Activated CD4-positive, alpha-beta T cell treated with anti-CD3 and anti-CD28 coated beads for 36 hours (primary cell): ENCODE results near the gene ANKRD34B. TPM values are rescaled to one million over a fixed set of nuclear protein-coding genes. Genes with fewer than 3 reads are reported as not detected.

Source experiments
- ATAC-seq: fragments of 200-7000 bp; cut with Tn5 transposase; one replicate; pipeline ENCODE4 v1.10.0; 2021; ENCODE audit warnings: mild to moderate bottlenecking, moderate library complexity
- CTCF ChIA-PET: fragments of 350-600 bp; sonication (Branson Sonifier 250); formaldehyde crosslinking; loops from one replicate; lab custom pipeline; 2021; ENCODE audit warnings: antibody characterized with exemption; lab: Charles Lee
- POLR2A ChIA-PET: fragments of 350-600 bp; sonication (Branson Sonifier 250); formaldehyde crosslinking; loops from one replicate; lab custom pipeline; 2021; ENCODE audit warnings: antibody characterized with exemption, inconsistent platforms; lab: Charles Lee
- DNase-seq: peaks from one replicate; pipeline ENCODE4 v3.0.0-alpha.2; 2020
- H3K27ac Mint-ChIP-seq: one replicate; pipeline ENCODE4 v1.8.0; 2021; ENCODE audit warnings: mixed read lengths
- H3K27me3 Mint-ChIP-seq: one replicate; pipeline ENCODE4 v1.8.0; 2021; ENCODE audit warnings: mixed read lengths
- H3K36me3 Mint-ChIP-seq: one replicate; pipeline ENCODE4 v1.8.0; 2021; ENCODE audit warnings: low read depth, mixed read lengths
- H3K4me1 Mint-ChIP-seq: one replicate; pipeline ENCODE4 v1.8.0; 2021; ENCODE audit warnings: mixed read lengths
- H3K4me3 Mint-ChIP-seq: one replicate; pipeline ENCODE4 v1.8.0; 2021; ENCODE audit warnings: mild to moderate bottlenecking, moderate library complexity, mixed read lengths
- H3K9me3 Mint-ChIP-seq: one replicate; pipeline ENCODE4 v1.8.0; 2021; ENCODE audit warnings: low read depth, mixed read lengths
- intact Hi-C, 2 experiments: fragments of 100-400 bp; cut with DNase I in 1 of 2; cut with micrococcal nuclease in 1 of 2; formaldehyde crosslinking; loops; one replicate each; pipeline versions ENCODE4 v1.14.2 to v1.15.1; 2022 to 2024; cut with DNase I, micrococcal nuclease
- total RNA-seq, 2 experiments: library from RNA; stranded (reverse); gene quantifications; one replicate each; pipeline ENCODE4 v1.2.3, GENCODE V29; 2021

ANKRD34B gene
- total RNA-seq, 2 experiments from 2014 or later, result 0.07 TPM; not detected in 1

GRCh38 chr5:80569086-80569960, 757 bp downstream of the ANKRD34B start:
- peaks cover 60% of the 10 kb centered on the region for H3K27me3 Mint-ChIP-seq
- H3K36me3 Mint-ChIP-seq, result no peaks in the 10 kb centered on the region
- intact Hi-C loops, result no loop called here
- ATAC-seq (no peak), DNase-seq (peak; percentile 20)
- peaks cover 2% of the 10 kb centered on the region for H3K4me1 Mint-ChIP-seq
- POLR2A ChIA-PET, result no interaction called here
- no peak overlapping the region for H3K27ac Mint-ChIP-seq
- CTCF ChIA-PET, result interaction anchor here (0.6 kb wide), 1 partner anchor 513 kb away, joined by 4 read pairs; no protein-coding TSS in a partner anchor
- H3K9me3 Mint-ChIP-seq, result no peaks in the 10 kb centered on the region
- no peak overlapping the region for H3K4me3 Mint-ChIP-seq

DNA sequence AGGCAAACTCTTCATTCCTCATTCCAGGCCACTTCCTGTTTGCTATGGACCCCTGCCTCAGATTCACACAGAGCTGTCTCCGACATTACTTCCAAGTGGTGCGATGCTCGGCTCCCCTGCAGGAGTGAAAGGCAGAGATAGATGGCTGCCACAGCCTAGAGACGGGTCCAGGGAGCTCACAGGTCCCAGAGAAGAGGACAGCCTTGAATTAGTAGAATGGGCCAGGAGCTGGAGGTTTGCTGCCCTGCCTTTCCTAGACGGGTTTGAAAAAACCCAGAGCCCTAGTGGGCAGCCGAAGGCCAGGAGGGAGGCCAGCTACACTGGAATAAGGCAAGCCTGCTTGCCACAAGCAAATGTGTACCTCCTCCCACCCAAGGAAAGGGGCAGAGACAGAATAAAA, 1.8 kb downstream of the ANKRD34B start:
- Mint-ChIP-seq H3K27ac (no peak overlapping the region), H3K4me3 (no peak overlapping the region), H3K9me3 (no peaks in the 10 kb centered on the region), H3K4me1 (peaks cover 2% of the 10 kb centered on the region), H3K36me3 (no peaks in the 10 kb centered on the region), H3K27me3 (peaks cover 55% of the 10 kb centered on the region)
- CTCF ChIA-PET, result no interaction called here
- DNase-seq (no peak), ATAC-seq (no peak)
- POLR2A ChIA-PET, result no interaction called here
- intact Hi-C loops, result no loop called here

DNA sequence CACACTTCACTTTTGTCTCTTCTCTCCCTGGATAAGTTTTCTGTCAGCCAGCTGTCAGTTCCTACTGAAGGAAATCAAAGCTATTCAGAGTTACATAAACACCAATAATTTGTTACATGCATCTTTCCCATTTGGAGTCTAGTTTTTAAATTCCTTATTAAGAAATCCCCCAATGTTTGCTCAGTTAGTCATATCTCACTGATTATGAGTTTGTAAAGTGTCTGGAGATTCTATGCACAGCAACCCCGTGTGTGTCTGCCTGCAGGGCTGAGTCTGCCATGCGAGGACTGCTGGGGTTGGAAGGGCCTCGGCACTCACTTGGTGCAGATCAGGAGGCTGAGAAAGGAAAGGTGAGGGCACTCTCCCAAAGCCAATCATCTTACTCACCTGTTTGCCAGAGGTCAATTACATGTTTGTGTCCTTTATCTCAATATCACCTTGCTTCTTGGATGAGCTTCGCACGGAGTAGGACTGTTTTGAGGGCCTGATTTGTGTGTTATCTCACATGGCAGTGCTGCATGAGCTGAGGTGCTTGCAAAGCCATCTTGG, 3.3 kb downstream of the ANKRD34B start:
- ChIA-PET POLR2A (no interaction called here), CTCF (interaction anchor here (1.3 kb wide), 1 partner anchor 10 kb away, joined by 3 read pairs; no protein-coding TSS in a partner anchor)
- Mint-ChIP-seq H3K9me3 (no peaks in the 10 kb centered on the region), H3K4me3 (no peak overlapping the region), H3K36me3 (no peaks in the 10 kb centered on the region), H3K27me3 (peaks cover 43% of the 10 kb centered on the region), H3K4me1 (peaks cover 2% of the 10 kb centered on the region), H3K27ac (no peak overlapping the region)
- no peak for ATAC-seq
- intact Hi-C loops, result no loop called here
- DNase-seq, result no peak

DNA sequence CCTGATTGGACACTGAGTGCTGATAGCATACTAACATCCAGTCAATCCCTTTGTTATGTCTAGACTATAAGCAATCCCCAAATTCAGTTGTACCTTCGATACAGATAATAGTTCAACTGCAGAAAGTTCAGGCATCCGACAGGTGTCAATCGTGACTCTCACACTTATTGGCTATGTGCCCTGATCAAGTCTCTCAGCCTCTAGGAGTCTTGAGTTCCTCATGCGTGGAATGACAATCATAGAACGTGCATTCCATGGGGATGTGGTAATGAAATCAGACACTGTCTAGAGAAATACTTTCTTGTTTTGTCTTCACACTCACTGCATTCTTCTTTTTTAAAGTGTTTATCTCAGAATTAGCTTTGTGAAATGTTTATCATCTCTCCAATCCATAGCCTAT, 4.8 kb downstream of the ANKRD34B start:
- H3K4me1 Mint-ChIP-seq, result no peaks in the 10 kb centered on the region
- DNase-seq (no peak), ATAC-seq (no peak)
- H3K27me3 Mint-ChIP-seq, result peaks cover 32% of the 10 kb centered on the region
- H3K9me3 Mint-ChIP-seq, result no peaks in the 10 kb centered on the region
- intact Hi-C loops, result no loop called here
- no peak overlapping the region for H3K27ac Mint-ChIP-seq
- CTCF ChIA-PET, result no interaction called here
- H3K36me3 Mint-ChIP-seq, result no peaks in the 10 kb centered on the region
- POLR2A ChIA-PET, result no interaction called here
- no peak overlapping the region for H3K4me3 Mint-ChIP-seq

DNA sequence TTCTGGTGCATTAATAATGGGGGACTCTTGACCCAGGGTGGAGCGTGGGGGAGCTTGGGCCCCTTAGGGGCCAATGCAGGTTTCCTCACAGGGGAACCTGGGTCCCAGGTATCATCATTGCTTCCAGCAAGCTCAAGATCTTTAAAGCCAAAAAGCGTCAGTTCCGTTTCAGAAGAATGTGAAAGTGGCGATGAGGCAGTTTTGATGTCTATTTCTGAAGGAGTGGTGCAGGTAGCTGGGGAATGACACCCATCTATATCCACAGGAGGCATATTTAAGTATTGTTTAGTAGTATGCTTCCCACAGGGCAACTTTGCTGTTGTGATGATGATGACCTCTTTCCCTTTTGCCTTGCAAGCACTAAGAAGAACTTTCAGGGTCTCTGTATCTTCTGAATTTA, 10.8 kb downstream of the ANKRD34B start:
- H3K4me1 Mint-ChIP-seq, result no peaks in the 10 kb centered on the region
- no peak overlapping the region for H3K27ac Mint-ChIP-seq
- no peaks in the 10 kb centered on the region for H3K9me3 Mint-ChIP-seq
- ATAC-seq (no peak), DNase-seq (no peak)
- intact Hi-C loops, result no loop called here
- CTCF ChIA-PET, result no interaction called here
- no peak overlapping the region for H3K4me3 Mint-ChIP-seq
- H3K36me3 Mint-ChIP-seq, result no peaks in the 10 kb centered on the region
- POLR2A ChIA-PET, result no interaction called here
- H3K27me3 Mint-ChIP-seq, result peaks cover 19% of the 10 kb centered on the region

GRCh38 chr5:80555099-80555498, 15.0 kb downstream of the ANKRD34B start:
- ChIA-PET CTCF (no interaction called here), POLR2A (no interaction called here)
- ATAC-seq (no peak), DNase-seq (no peak)
- Mint-ChIP-seq H3K4me1 (no peaks in the 10 kb centered on the region), H3K9me3 (no peaks in the 10 kb centered on the region), H3K27ac (no peak overlapping the region), H3K36me3 (no peaks in the 10 kb centered on the region), H3K4me3 (no peak overlapping the region), H3K27me3 (peaks cover 23% of the 10 kb centered on the region)
- intact Hi-C loops, result no loop called here

- CTCF ChIA-PET, result no interaction called here
- no peaks in the 10 kb centered on the region for H3K9me3 Mint-ChIP-seq
- no peak for DNase-seq
Measured at GRCh38 chr5:80554646-80555045, 15.4 kb downstream of the ANKRD34B start.

GRCh38 chr5:80541392-80541791, 28.7 kb downstream of the ANKRD34B start:
- ATAC-seq (peak; percentile 73), DNase-seq (no peak)
- Mint-ChIP-seq H3K9me3 (no peaks in the 10 kb centered on the region), H3K27me3 (no peaks in the 10 kb centered on the region), H3K36me3 (no peaks in the 10 kb centered on the region), H3K4me3 (no peak overlapping the region), H3K27ac (no peak overlapping the region), H3K4me1 (peaks cover 10% of the 10 kb centered on the region)
- ChIA-PET CTCF (interaction anchor here (1.1 kb wide), 1 partner anchor 8 kb away, joined by 3 read pairs; no protein-coding TSS in a partner anchor), POLR2A (no interaction called here)
- intact Hi-C loops, result no loop called here

More at GRCh38 chr5:80554646-80555045, 15.4 kb downstream of the ANKRD34B start:
- ATAC-seq, result no peak
- intact Hi-C loops, result no loop called here
- Mint-ChIP-seq H3K4me1 (no peaks in the 10 kb centered on the region), H3K36me3 (no peaks in the 10 kb centered on the region), H3K4me3 (no peak overlapping the region), H3K27ac (no peak overlapping the region), H3K27me3 (peaks cover 26% of the 10 kb centered on the region)
- POLR2A ChIA-PET, result no interaction called here

DNA sequence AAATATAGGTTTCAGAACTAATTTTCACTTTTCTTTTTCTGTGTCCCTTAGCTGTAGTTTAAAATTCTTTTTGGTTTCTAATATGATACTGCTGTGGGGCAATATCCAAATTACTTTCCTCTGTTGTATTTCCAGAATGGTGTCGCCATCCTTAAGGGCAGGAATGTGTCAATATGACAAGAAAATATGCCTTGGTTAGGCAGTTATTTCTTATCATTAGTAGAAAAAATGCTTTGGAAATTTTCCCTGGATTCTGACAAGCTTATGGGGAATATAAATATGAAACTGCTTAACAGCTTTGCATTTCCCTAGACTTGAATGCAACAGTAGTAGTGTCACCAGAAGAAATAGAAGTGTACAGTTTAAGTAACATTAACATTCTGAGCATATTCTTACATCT, 29.4 kb downstream of the ANKRD34B start:
- peaks cover 10% of the 10 kb centered on the region for H3K4me1 Mint-ChIP-seq
- DNase-seq, result no peak
- H3K4me3 Mint-ChIP-seq, result no peak overlapping the region
- intact Hi-C loops, result no loop called here
- H3K36me3 Mint-ChIP-seq, result no peaks in the 10 kb centered on the region
- no peaks in the 10 kb centered on the region for H3K27me3 Mint-ChIP-seq
- H3K9me3 Mint-ChIP-seq, result no peaks in the 10 kb centered on the region
- ChIA-PET CTCF (interaction anchor here (1.1 kb wide), 1 partner anchor 9 kb away, joined by 3 read pairs; no protein-coding TSS in a partner anchor), POLR2A (no interaction called here)
- H3K27ac Mint-ChIP-seq, result no peak overlapping the region
- ATAC-seq, result no peak

GRCh38 chr5:80516826-80517225, 53.3 kb downstream of the ANKRD34B start:
- intact Hi-C loops, result no loop called here
- peaks cover 4% of the 10 kb centered on the region for H3K4me1 Mint-ChIP-seq
- H3K4me3 Mint-ChIP-seq, result no peak overlapping the region
- no peaks in the 10 kb centered on the region for H3K27me3 Mint-ChIP-seq
- H3K27ac Mint-ChIP-seq, result no peak overlapping the region
- DNase-seq (peak; percentile 44), ATAC-seq (peak; percentile 76)
- ChIA-PET POLR2A (no interaction called here), CTCF (no interaction called here)
- H3K36me3 Mint-ChIP-seq, result no peaks in the 10 kb centered on the region
- no peaks in the 10 kb centered on the region for H3K9me3 Mint-ChIP-seq

DNA sequence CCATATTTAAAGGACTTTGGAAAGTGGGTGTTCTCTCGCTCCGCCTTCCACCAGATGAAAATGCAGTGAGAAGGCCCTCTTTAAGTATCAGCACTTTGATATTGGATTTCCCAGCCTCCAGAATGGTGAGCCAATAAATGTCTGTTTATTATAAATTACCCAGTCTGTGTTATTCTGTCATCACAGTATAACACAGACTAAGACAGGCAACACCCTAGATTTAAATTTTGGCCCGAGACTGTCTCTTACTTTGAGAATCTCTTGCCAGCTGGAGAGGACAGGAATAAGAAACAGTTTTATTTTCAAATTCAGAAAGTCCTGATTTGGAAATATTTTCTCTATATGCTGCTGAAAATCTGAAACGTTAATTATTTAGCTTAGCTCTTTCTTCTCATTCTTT, 60.7 kb downstream of the ANKRD34B start:
- H3K4me3 Mint-ChIP-seq, result no peak overlapping the region
- ATAC-seq (no peak), DNase-seq (no peak)
- ChIA-PET POLR2A (no interaction called here), CTCF (interaction anchor here (1.3 kb wide), 1 partner anchor 163 kb away, joined by 3 read pairs; no protein-coding TSS in a partner anchor)
- intact Hi-C loops, result no loop called here
- no peaks in the 10 kb centered on the region for H3K27me3 Mint-ChIP-seq
- H3K4me1 Mint-ChIP-seq, result no peaks in the 10 kb centered on the region
- no peaks in the 10 kb centered on the region for H3K9me3 Mint-ChIP-seq
- no peak overlapping the region for H3K27ac Mint-ChIP-seq
- no peaks in the 10 kb centered on the region for H3K36me3 Mint-ChIP-seq

- no peak for DNase-seq
- CTCF ChIA-PET, result interaction anchor here (1.3 to 1.4 kb wide), 2 partner anchors 27 to 163 kb away, joined by 3 read pairs; no protein-coding TSS in a partner anchor
- intact Hi-C loops, result no loop called here
- Mint-ChIP-seq H3K9me3 (no peaks in the 10 kb centered on the region), H3K27ac (no peak overlapping the region), H3K27me3 (no peaks in the 10 kb centered on the region), H3K36me3 (no peaks in the 10 kb centered on the region), H3K4me1 (no peaks in the 10 kb centered on the region), H3K4me3 (no peak overlapping the region)
- no peak for ATAC-seq
- POLR2A ChIA-PET, result no interaction called here
Measured at GRCh38 chr5:80508844-80509243, 61.2 kb downstream of the ANKRD34B start.
